Measurements from ENCODE around the gene LMO7. TPM values are rescaled to one million over a fixed set of nuclear protein-coding genes. Genes with fewer than 3 reads are reported as not detected.

Gene LMO7
- total and polyA plus RNA-seq, 2 donors from 2014 or later, result 44.0 to 138 TPM

GRCh38 chr13:75762955-75763354, 126.8 kb downstream of the LMO7 start:
- no peaks in the 10 kb centered on the region for H3K36me3 ChIP-seq (ENCODE audit: control insufficient read depth in 2 of 3, insufficient read depth in 3 of 3, low read length in 3 of 3)
- FAIRE-seq, result no peak
- DNase-seq, result no peak
- H3K9me3 ChIP-seq (ENCODE audit: control insufficient read depth in 2 of 3, insufficient read depth in 1 of 3, low read length in 3 of 3), result no peaks in the 10 kb centered on the region
- H3K4me1 ChIP-seq (ENCODE audit: control insufficient read depth in 2 of 3, insufficient read depth in 2 of 3, low read depth in 1 of 3, low read length in 3 of 3), result peaks cover 0 to 34% (median 7%) of the 10 kb centered on the region in 3 donors
- H3K9ac ChIP-seq (ENCODE audit: low read length in 3 of 3), result peak overlapping the region in 1 of 3 donors; percentile 72
- intact Hi-C loops (cut with DNase I), result no loop called here
- H3K27me3 ChIP-seq (ENCODE audit: control insufficient read depth, insufficient read depth, low read length), result no peaks in the 10 kb centered on the region
- peak overlapping the region; percentile 6 to 63 (median 48) for H3K4me3 ChIP-seq (ENCODE audit: low read length in 3 of 3)
- no peak for TF ChIP-seq CTCF (IDR thresholded peaks at IDR 0.05; ENCODE audit: borderline replicate concordance, extremely low read depth, insufficient read depth)
- H3K27ac ChIP-seq (ENCODE audit: low read depth in 2 of 2, low read length in 2 of 2), result peak overlapping the region; percentile 40 to 71

DNA sequence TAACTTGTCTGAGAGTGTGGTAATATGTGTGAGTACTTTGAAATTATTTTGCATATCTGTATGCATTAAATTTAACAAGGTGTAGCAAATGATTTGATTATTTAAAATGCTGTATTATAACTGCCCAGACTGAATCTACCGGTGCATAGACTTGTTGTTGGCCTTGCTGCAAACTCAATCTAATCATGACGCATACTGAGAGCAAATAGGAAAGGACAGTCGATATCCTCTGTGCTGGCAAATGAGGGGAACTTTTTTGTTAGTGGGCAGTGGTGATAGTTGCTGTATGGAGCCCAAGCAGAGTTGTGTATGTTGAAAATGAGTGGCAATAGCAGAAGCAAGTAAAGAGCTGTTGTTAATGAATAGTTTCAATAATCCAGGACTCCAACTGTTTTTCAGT, 127.4 kb downstream of the LMO7 start:
- Histone ChIP-seq H3K4me1 (ENCODE audit: control insufficient read depth in 2 of 3, insufficient read depth in 2 of 3, low read depth in 1 of 3, low read length in 3 of 3) (peaks cover 0 to 34% (median 7%) of the 10 kb centered on the region in 3 donors), H3K36me3 (ENCODE audit: control insufficient read depth in 2 of 3, insufficient read depth in 3 of 3, low read length in 3 of 3) (no peaks in the 10 kb centered on the region), H3K27ac (ENCODE audit: low read depth in 2 of 2, low read length in 2 of 2) (peak overlapping the region in 1 of 2 donors; percentile 40), H3K9ac (ENCODE audit: low read length in 3 of 3) (peak overlapping the region in 1 of 3 donors; percentile 72), H3K27me3 (ENCODE audit: control insufficient read depth, insufficient read depth, low read length) (no peaks in the 10 kb centered on the region), H3K9me3 (ENCODE audit: control insufficient read depth in 2 of 3, insufficient read depth in 1 of 3, low read length in 3 of 3) (no peaks in the 10 kb centered on the region), H3K4me3 (ENCODE audit: low read length in 3 of 3) (peak overlapping the region; percentile 6 to 63 (median 48))
- intact Hi-C loops (cut with DNase I), result no loop called here
- TF ChIP-seq CTCF (IDR thresholded peaks at IDR 0.05; ENCODE audit: borderline replicate concordance, extremely low read depth, insufficient read depth), result no peak
- FAIRE-seq (no peak), DNase-seq (no peak)

DNA sequence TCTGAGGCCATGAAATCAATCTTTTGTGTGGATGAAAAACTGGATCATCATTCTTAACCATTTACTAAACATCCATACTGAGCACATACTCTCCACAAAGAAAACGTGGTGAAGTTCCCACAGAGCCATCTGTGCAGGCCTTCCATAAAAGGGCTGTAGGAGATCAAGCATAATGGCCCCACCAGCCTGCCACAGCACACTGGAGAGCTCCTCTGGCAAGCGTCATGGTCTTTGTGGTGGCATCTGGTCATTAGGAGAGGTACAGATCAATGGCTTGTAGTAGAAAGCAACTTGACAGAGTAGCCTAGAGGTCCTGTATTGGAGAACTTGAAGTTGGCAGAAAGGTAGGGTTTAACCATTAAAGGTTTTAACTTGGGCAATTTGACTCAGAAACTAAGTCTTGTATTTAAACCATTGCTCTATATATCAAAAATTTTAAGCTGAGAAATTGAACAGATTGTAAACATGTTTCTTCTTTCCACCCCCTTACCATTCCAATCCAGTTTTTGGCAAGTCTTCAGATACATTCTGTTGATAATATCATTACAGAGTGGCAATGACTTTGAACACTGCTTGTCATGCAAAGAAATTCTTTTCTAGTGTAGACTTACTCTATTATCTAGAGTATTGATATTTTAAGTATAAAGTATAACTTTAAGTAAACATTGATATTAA, 128.3 kb downstream of the LMO7 start:
- Histone ChIP-seq H3K27ac (ENCODE audit: low read depth in 2 of 2, low read length in 2 of 2) (no peak overlapping the region), H3K4me1 (ENCODE audit: control insufficient read depth in 2 of 3, insufficient read depth in 2 of 3, low read depth in 1 of 3, low read length in 3 of 3) (peaks cover 0 to 34% (median 7%) of the 10 kb centered on the region in 3 donors), H3K36me3 (ENCODE audit: control insufficient read depth in 2 of 3, insufficient read depth in 3 of 3, low read length in 3 of 3) (no peaks in the 10 kb centered on the region), H3K27me3 (ENCODE audit: control insufficient read depth, insufficient read depth, low read length) (no peaks in the 10 kb centered on the region), H3K9me3 (ENCODE audit: control insufficient read depth in 2 of 3, insufficient read depth in 1 of 3, low read length in 3 of 3) (no peaks in the 10 kb centered on the region), H3K4me3 (ENCODE audit: low read length in 3 of 3) (peak overlapping the region in 1 of 3 donors; percentile 26), H3K9ac (ENCODE audit: low read length in 3 of 3) (no peak overlapping the region)
- intact Hi-C loops (cut with DNase I), result no loop called here
- DNase-seq (no peak), FAIRE-seq (no peak)
- no peak for TF ChIP-seq CTCF (IDR thresholded peaks at IDR 0.05; ENCODE audit: borderline replicate concordance, extremely low read depth, insufficient read depth)
